ENCODE results near the gene PRKAG1. TPM values are rescaled to one million over a fixed set of nuclear protein-coding genes. Genes with fewer than 3 reads are reported as not detected.

Gene PRKAG1
- polyA plus RNA-seq, 2 donors, result 52.5 to 54.7 TPM

DNA sequence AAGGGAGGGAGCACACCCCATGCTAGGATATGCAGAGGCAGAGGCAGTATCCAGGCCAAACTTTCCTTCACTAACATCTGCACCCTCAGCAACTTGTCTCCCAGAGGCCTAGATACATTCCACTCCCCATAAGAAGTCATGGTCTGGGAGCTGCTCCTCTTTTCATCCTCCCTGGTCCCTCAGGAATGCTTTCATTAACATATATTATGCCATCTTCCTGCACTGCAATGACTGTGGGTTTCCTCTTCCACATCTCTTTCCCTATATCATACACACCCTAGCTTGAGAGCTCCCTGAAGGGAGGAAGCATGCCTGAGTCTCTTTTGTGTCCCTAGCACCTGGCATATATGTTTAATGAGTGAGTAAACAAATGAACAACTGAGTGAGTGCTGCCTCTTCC lies 28.0 kb downstream of the PRKAG1 start:
- no peaks in the 10 kb centered on the region for H3K4me1 ChIP-seq (ENCODE audit: control insufficient read depth in 2 of 2, insufficient read depth in 2 of 2, low read length in 1 of 2)
- peaks cover 0 to 3% of the 10 kb centered on the region in 2 donors for H3K27me3 ChIP-seq (ENCODE audit: control insufficient read depth in 1 of 2, insufficient read depth in 2 of 2, low read length in 2 of 2)
- H3K9me3 ChIP-seq (ENCODE audit: control insufficient read depth in 2 of 2, insufficient read depth in 1 of 2, low read depth in 1 of 2, low read length in 1 of 2), result no peaks in the 10 kb centered on the region
- H3K27ac ChIP-seq (ENCODE audit: low read depth in 2 of 2, low read length in 1 of 2), result no peak overlapping the region
- no peaks in the 10 kb centered on the region for H3K36me3 ChIP-seq (ENCODE audit: control insufficient read depth in 2 of 2, insufficient read depth in 2 of 2, low read length in 1 of 2)
- no peak overlapping the region for H3K4me3 ChIP-seq (ENCODE audit: low read depth in 1 of 2, low read length in 2 of 2)

DNA sequence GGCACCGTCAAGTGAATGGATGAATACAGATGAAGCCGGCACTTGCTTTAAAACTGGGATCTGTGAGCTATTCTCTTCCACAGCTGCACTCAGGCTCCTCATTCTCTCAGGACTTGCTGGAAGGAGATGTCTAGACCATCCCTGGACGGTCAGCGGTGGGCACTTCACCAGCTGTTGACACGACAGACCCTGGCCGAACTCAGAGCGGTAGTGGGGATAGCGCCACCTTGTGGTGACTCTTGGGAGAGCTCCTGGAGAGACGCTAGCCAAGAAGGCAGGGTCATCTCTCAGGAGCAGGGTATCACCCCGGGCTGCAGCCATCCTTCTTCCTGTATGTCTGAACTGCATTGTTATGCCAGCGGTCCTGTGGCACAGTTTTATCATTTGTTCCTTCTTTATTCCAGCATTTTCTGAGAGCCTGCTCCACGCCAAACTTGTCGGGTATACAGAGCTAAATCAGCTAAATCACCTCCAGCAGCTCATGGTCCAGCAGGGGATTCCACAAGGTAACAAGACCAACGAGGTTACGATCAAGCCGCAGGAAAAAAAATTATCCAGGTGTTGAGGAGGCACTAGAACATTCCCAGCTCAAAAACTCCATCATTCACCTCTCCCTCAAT lies 30.4 kb downstream of the PRKAG1 start:
- peaks cover 0 to 2% of the 10 kb centered on the region in 2 donors for H3K27me3 ChIP-seq (ENCODE audit: control insufficient read depth in 1 of 2, insufficient read depth in 2 of 2, low read length in 2 of 2)

DNA sequence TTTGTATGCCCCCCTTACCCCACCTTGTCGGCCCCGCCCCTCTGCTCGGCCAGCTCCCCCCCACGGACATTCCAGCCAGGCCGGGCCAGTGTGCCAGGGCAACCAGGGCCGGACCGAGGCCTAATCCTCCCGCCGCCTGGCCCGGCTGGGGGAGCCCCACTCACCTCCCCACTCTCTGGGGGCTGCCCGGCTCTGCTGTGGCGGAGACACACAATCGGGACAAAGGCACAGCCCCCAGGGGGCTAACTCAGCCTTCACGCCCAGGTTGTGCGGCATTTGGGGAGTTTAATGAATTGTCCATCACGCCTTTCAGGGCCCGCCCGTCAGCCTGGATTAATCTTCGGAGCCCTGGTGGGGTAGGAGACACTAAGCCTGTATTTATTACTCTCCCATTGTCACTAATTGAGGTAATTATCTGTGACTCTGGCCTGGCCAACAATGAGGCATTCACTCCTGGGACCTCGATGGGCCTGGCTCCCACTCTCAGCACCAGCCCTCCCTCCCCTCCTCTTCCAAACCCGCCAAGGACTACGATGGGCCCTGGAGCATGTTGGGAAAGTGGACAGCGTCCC lies 31.8 kb downstream of the PRKAG1 start:
- 62 to 66% methylated on average over 23 of the region's 23 CpGs for WGBS, 2 donors
- Histone ChIP-seq H3K9me3 (ENCODE audit: control insufficient read depth in 2 of 2, insufficient read depth in 1 of 2, low read depth in 1 of 2, low read length in 1 of 2) (no peaks in the 10 kb centered on the region), H3K4me3 (ENCODE audit: low read depth in 1 of 2, low read length in 2 of 2) (no peak overlapping the region), H3K27me3 (ENCODE audit: control insufficient read depth in 1 of 2, insufficient read depth in 2 of 2, low read length in 2 of 2) (peaks cover 0 to 2% of the 10 kb centered on the region in 2 donors), H3K4me1 (ENCODE audit: control insufficient read depth in 2 of 2, insufficient read depth in 2 of 2, low read length in 1 of 2) (no peaks in the 10 kb centered on the region), H3K36me3 (ENCODE audit: control insufficient read depth in 2 of 2, insufficient read depth in 2 of 2, low read length in 1 of 2) (no peaks in the 10 kb centered on the region), H3K27ac (ENCODE audit: low read depth in 2 of 2, low read length in 1 of 2) (no peak overlapping the region)

More for the DNA sequence above, 30.4 kb downstream of the PRKAG1 start:
- Histone ChIP-seq H3K9me3 (ENCODE audit: control insufficient read depth in 2 of 2, insufficient read depth in 1 of 2, low read depth in 1 of 2, low read length in 1 of 2) (no peaks in the 10 kb centered on the region), H3K4me3 (ENCODE audit: low read depth in 1 of 2, low read length in 2 of 2) (no peak overlapping the region), H3K36me3 (ENCODE audit: control insufficient read depth in 2 of 2, insufficient read depth in 2 of 2, low read length in 1 of 2) (no peaks in the 10 kb centered on the region), H3K27ac (ENCODE audit: low read depth in 2 of 2, low read length in 1 of 2) (no peak overlapping the region), H3K4me1 (ENCODE audit: control insufficient read depth in 2 of 2, insufficient read depth in 2 of 2, low read length in 1 of 2) (no peaks in the 10 kb centered on the region)
- 26% methylated on average over 16 of the region's 16 CpGs for WGBS, 2 donors

DNA sequence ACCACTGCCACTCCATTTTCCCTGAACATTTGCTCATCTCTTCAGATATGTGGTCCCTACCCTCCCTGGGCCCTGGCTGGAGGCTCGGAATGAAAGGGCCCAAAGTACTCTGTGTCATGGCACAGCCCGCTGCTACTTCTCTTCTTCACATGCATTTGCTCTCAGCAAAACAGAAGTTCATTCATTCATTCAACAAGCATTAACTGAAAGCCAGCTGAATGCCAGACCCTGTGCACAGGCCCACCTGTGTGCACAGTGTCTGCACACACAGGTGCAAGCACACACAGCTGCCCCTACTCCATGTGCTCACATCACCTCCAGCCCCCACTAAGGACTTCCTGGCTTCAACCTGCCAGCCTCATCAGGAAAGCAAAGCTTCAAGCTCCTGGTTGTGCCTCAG lies 32.7 kb downstream of the PRKAG1 start:
- peaks cover 6% of the 10 kb centered on the region in 2 donors for H3K4me1 ChIP-seq (ENCODE audit: control insufficient read depth in 2 of 2, insufficient read depth in 2 of 2, low read length in 1 of 2)
- H3K9me3 ChIP-seq (ENCODE audit: control insufficient read depth in 2 of 2, insufficient read depth in 1 of 2, low read depth in 1 of 2, low read length in 1 of 2), result no peaks in the 10 kb centered on the region
- peaks cover 0 to 7% of the 10 kb centered on the region in 2 donors for H3K27me3 ChIP-seq (ENCODE audit: control insufficient read depth in 1 of 2, insufficient read depth in 2 of 2, low read length in 2 of 2)
- no peak overlapping the region for H3K4me3 ChIP-seq (ENCODE audit: low read depth in 1 of 2, low read length in 2 of 2)
- 77 to 82% methylated on average over 2 of the region's 2 CpGs for WGBS, 2 donors
- no peak overlapping the region for H3K27ac ChIP-seq (ENCODE audit: low read depth in 2 of 2, low read length in 1 of 2)
- no peaks in the 10 kb centered on the region for H3K36me3 ChIP-seq (ENCODE audit: control insufficient read depth in 2 of 2, insufficient read depth in 2 of 2, low read length in 1 of 2)

DNA sequence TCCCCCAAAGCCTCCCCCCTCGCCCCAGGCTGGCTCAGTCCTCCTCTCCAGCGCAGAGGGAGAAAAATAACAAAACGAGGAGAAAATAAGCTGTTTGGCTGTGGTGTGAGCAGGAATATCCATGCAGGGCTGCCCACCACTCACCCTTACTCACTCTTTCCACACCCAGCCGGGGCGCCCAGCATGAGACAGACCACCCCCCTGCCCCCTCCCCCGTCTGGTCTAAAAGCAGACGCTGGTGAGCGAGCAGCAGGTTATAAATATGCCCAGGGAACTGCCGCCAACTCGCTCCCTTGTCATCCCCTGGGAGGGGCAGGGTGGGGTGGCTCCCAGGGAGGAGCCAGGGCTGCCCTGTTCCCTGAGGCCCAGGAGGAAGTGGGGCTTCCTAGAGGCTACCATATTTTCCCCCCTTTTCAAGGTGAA lies 33.1 kb downstream of the PRKAG1 start:
- no peaks in the 10 kb centered on the region for H3K36me3 ChIP-seq (ENCODE audit: control insufficient read depth in 2 of 2, insufficient read depth in 2 of 2, low read length in 1 of 2)
- H3K9me3 ChIP-seq (ENCODE audit: control insufficient read depth in 2 of 2, insufficient read depth in 1 of 2, low read depth in 1 of 2, low read length in 1 of 2), result no peaks in the 10 kb centered on the region
- whole genome bisulfite sequencing, 2 donors, result 32 to 37% methylated on average over 10 of the region's 10 CpGs
- no peak overlapping the region for H3K27ac ChIP-seq (ENCODE audit: low read depth in 2 of 2, low read length in 1 of 2)
- H3K27me3 ChIP-seq (ENCODE audit: control insufficient read depth in 1 of 2, insufficient read depth in 2 of 2, low read length in 2 of 2), result peaks cover 0 to 11% of the 10 kb centered on the region in 2 donors
- H3K4me1 ChIP-seq (ENCODE audit: control insufficient read depth in 2 of 2, insufficient read depth in 2 of 2, low read length in 1 of 2), result peaks cover 9 to 10% of the 10 kb centered on the region in 2 donors
- no peak overlapping the region for H3K4me3 ChIP-seq (ENCODE audit: low read depth in 1 of 2, low read length in 2 of 2)

DNA sequence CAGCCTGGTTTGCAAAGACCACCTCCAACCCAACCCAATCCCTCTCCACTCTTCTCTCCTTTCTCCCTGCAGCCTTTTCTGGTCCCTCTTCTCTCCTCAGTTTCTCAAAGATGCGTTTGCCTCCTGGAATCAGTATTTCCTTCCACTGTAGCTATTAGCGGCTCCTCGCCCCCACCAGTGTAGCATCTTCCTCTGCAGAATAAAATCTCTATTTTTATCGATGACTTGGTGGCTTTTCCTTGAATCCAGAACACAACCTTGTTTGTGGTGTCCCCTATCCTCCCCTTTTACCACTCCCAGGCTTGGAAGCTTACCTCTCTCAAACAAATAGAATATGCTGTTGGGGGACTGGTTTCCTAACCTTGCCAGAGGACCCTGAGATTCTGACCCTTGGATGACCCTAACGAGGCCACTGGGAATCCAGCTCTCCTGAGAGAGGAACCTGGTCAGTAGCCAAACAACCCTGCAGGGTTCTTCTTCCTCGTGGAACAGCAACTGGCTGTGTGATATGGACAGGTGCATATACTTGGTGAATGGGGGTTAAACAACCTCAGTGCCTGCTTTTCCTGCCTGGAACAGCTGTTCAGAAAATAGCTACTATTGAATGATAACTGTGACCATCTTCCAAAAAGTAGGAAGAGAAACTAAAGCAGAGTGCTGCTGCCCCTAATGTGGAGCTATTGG lies 36.0 kb downstream of the PRKAG1 start:
- H3K27me3 ChIP-seq (ENCODE audit: control insufficient read depth in 1 of 2, insufficient read depth in 2 of 2, low read length in 2 of 2), result peaks cover 0 to 24% of the 10 kb centered on the region in 2 donors
- no peak overlapping the region for H3K27ac ChIP-seq (ENCODE audit: low read depth in 2 of 2, low read length in 1 of 2)
- peaks cover 0 to 2% of the 10 kb centered on the region in 2 donors for H3K9me3 ChIP-seq (ENCODE audit: control insufficient read depth in 2 of 2, insufficient read depth in 1 of 2, low read depth in 1 of 2, low read length in 1 of 2)
- WGBS, 2 donors, result 62% methylated on average over 6 of the region's 6 CpGs
- H3K4me1 ChIP-seq (ENCODE audit: control insufficient read depth in 2 of 2, insufficient read depth in 2 of 2, low read length in 1 of 2), result peaks cover 25 to 30% of the 10 kb centered on the region in 2 donors
- H3K36me3 ChIP-seq (ENCODE audit: control insufficient read depth in 2 of 2, insufficient read depth in 2 of 2, low read length in 1 of 2), result no peaks in the 10 kb centered on the region
- H3K4me3 ChIP-seq (ENCODE audit: low read depth in 1 of 2, low read length in 2 of 2), result no peak overlapping the region

DNA sequence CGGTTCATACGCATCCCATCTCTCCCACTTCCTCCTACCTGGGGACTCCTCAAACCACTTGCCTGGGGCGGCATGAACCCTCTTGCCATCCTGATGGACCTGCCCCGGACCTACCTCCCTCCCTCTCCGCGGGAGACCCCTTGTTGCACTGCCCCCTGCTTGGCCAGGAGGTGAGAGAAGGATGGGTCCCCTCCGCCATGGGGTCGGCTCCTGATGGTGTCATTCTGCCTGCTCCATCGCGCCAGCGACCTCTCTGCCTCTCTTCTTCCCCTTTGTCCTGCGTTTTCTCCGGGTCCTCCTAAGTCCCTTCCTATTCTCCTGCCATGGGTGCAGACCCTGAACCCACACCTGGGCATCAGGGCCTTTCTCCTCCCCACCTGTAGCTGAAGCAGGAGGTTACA lies 36.8 kb downstream of the PRKAG1 start:
- Histone ChIP-seq H3K36me3 (ENCODE audit: control insufficient read depth in 2 of 2, insufficient read depth in 2 of 2, low read length in 1 of 2) (no peaks in the 10 kb centered on the region), H3K4me1 (ENCODE audit: control insufficient read depth in 2 of 2, insufficient read depth in 2 of 2, low read length in 1 of 2) (peaks cover 25 to 30% of the 10 kb centered on the region in 2 donors), H3K9me3 (ENCODE audit: control insufficient read depth in 2 of 2, insufficient read depth in 1 of 2, low read depth in 1 of 2, low read length in 1 of 2) (peaks cover 0 to 2% of the 10 kb centered on the region in 2 donors), H3K27ac (ENCODE audit: low read depth in 2 of 2, low read length in 1 of 2) (no peak overlapping the region), H3K27me3 (ENCODE audit: control insufficient read depth in 1 of 2, insufficient read depth in 2 of 2, low read length in 2 of 2) (peaks cover 0 to 24% of the 10 kb centered on the region in 2 donors), H3K4me3 (ENCODE audit: low read depth in 1 of 2, low read length in 2 of 2) (no peak overlapping the region)
- 18 to 31% methylated on average over 13 of the region's 13 CpGs for WGBS, 2 donors

DNA sequence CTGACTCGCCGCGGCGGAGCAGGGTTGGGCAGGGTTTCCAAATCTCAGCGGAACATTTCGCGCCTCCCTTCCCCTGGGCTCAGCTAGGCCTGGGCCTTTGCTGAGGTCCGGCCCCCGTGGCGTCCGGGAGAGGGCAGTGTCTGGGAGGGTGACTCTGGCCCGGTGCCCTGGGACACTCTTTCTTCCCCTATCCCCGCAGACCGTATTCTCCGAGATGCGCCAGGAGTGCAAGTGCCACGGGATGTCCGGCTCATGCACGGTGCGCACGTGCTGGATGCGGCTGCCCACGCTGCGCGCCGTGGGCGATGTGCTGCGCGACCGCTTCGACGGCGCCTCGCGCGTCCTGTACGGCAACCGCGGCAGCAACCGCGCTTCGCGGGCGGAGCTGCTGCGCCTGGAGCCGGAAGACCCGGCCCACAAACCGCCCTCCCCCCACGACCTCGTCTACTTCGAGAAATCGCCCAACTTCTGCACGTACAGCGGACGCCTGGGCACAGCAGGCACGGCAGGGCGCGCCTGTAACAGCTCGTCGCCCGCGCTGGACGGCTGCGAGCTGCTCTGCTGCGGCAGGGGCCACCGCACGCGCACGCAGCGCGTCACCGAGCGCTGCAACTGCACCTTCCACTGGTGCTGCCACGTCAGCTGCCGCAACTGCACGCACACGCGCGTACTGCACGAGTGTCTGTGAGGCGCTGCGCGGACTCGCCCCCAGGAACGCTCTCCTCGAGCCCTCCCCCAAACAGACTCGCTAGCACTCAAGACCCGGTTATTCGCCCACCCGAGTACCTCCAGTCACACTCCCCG lies 37.4 kb downstream of the PRKAG1 start:
- Histone ChIP-seq H3K4me3 (ENCODE audit: low read depth in 1 of 2, low read length in 2 of 2) (peak overlapping the region; percentile 2 to 50), H3K36me3 (ENCODE audit: control insufficient read depth in 2 of 2, insufficient read depth in 2 of 2, low read length in 1 of 2) (no peaks in the 10 kb centered on the region), H3K27ac (ENCODE audit: low read depth in 2 of 2, low read length in 1 of 2) (no peak overlapping the region), H3K27me3 (ENCODE audit: control insufficient read depth in 1 of 2, insufficient read depth in 2 of 2, low read length in 2 of 2) (peaks cover 0 to 24% of the 10 kb centered on the region in 2 donors), H3K9me3 (ENCODE audit: control insufficient read depth in 2 of 2, insufficient read depth in 1 of 2, low read depth in 1 of 2, low read length in 1 of 2) (peaks cover 0 to 2% of the 10 kb centered on the region in 2 donors), H3K4me1 (ENCODE audit: control insufficient read depth in 2 of 2, insufficient read depth in 2 of 2, low read length in 1 of 2) (peaks cover 25 to 30% of the 10 kb centered on the region in 2 donors)
- 3 to 4% methylated on average over 87 to 91 of the region's 91 CpGs for WGBS, 2 donors

DNA sequence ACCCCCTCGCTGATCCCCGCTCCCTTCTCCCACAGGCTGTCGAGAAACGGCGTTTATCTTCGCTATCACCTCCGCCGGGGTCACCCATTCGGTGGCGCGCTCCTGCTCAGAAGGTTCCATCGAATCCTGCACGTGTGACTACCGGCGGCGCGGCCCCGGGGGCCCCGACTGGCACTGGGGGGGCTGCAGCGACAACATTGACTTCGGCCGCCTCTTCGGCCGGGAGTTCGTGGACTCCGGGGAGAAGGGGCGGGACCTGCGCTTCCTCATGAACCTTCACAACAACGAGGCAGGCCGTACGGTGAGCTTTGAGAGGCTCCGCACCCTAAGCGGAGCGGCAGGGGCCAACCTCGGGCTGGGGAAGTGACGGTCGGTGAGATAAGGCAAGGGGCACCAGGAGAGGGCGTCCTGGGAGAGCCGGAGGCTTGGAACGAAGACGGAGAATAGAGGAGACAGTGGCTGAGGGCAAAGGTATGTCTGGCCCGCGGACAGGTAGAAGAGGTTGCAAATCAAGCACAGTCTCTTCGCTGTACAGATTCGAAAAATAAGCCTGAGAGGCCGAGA lies 38.1 kb downstream of the PRKAG1 start:
- Histone ChIP-seq H3K27ac (ENCODE audit: low read depth in 2 of 2, low read length in 1 of 2) (no peak overlapping the region), H3K27me3 (ENCODE audit: control insufficient read depth in 1 of 2, insufficient read depth in 2 of 2, low read length in 2 of 2) (peaks cover 0 to 24% of the 10 kb centered on the region in 2 donors), H3K4me1 (ENCODE audit: control insufficient read depth in 2 of 2, insufficient read depth in 2 of 2, low read length in 1 of 2) (peaks cover 25 to 30% of the 10 kb centered on the region in 2 donors)

More for the DNA sequence above, 38.1 kb downstream of the PRKAG1 start:
- H3K36me3 ChIP-seq (ENCODE audit: control insufficient read depth in 2 of 2, insufficient read depth in 2 of 2, low read length in 1 of 2), result no peaks in the 10 kb centered on the region
- H3K9me3 ChIP-seq (ENCODE audit: control insufficient read depth in 2 of 2, insufficient read depth in 1 of 2, low read depth in 1 of 2, low read length in 1 of 2), result peaks cover 0 to 2% of the 10 kb centered on the region in 2 donors
- 2 to 3% methylated on average over 45 to 46 of the region's 46 CpGs for WGBS, 2 donors
- H3K4me3 ChIP-seq (ENCODE audit: low read depth in 1 of 2, low read length in 2 of 2), result peak overlapping the region; percentile 33 to 50
